HT1080 (cell line): ENCODE results near the gene KLF13. TPM values are rescaled to one million over a fixed set of nuclear protein-coding genes. Genes with fewer than 3 reads are reported as not detected.

ENCODE experiments used
- total RNA-seq: library from RNA; depleted of rRNA; stranded (reverse); fragments of >200 nt; shearing (Covaris generic); gene quantifications from 2 replicates; pipeline ENCODE4 v1.2.3, GENCODE V29; 2014; rRNA removed

Gene KLF13
- total RNA-seq, 1 experiment from 2014 or later = 10.5 TPM

Other genes with a start within 250 kb of the KLF13 start
- gene TRPM1, start 225.1 kb upstream of the KLF13 start, total RNA-seq = 0.03 TPM in 1 of 2 replicates, not detected in the other